ENCODE data around the gene SKP1.
A peak's percentile ranks its signal among the peaks of the same experiment; 100 is the strongest.

SKP1 gene

DNA sequence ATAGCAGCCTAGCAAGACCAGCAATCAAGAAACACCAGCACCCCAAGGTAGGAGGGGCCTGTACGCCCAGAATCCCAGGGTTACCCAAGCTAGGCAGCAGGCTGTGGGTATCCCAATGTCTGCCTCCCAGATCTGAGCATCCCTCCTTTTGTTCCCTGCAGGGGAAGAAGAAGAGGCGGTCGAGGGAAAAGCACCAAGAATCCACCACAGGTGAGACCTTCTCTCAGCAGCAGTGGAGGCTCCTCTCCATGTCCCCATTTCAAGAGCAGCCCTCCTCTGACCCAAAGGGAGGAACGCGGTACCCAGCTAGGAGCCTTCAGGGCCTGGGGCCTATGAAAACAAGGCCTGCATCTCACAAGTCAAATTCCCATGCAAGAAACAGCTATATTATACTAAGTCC is 33.3 kb downstream of the SKP1 start:
- no peak for DNase-seq

DNA sequence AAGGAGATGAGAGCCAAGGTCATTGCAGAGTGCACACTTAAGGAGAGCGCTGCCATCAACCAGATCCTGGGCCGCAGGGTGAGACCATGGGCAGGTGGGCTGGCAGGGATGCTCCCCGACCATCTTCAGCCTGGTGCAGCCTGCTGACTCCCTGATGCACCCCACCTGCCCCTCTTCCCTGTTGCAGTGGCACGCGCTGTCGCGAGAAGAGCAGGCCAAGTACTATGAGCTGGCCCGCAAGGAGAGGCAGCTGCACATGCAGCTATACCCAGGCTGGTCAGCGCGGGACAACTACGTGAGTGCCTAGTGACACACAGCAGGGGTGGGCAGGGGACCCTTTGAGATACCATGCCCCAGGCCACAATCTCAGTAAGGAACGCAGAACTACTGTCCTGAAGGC is 33.9 kb downstream of the SKP1 start:
- DNase-seq: no peak

DNA sequence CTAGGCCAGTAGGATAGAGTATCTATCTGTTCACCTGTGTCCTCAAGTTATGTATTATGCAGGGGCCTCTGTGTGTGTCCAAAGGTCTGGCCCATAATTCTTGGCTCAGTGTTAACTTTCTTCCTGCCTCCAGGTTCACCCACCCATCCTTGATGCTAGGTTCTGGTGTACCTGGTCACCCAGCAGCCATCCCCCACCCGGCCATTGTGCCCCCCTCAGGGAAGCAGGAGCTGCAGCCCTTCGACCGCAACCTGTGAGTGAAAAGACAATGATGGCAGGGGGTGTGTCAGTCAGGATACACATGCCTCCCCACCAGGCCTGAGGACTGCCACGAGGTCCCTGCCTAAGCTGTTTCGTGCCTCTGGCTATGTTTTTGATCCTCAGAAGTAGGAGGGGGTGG is 34.7 kb downstream of the SKP1 start:
- no peak for DNase-seq

DNA sequence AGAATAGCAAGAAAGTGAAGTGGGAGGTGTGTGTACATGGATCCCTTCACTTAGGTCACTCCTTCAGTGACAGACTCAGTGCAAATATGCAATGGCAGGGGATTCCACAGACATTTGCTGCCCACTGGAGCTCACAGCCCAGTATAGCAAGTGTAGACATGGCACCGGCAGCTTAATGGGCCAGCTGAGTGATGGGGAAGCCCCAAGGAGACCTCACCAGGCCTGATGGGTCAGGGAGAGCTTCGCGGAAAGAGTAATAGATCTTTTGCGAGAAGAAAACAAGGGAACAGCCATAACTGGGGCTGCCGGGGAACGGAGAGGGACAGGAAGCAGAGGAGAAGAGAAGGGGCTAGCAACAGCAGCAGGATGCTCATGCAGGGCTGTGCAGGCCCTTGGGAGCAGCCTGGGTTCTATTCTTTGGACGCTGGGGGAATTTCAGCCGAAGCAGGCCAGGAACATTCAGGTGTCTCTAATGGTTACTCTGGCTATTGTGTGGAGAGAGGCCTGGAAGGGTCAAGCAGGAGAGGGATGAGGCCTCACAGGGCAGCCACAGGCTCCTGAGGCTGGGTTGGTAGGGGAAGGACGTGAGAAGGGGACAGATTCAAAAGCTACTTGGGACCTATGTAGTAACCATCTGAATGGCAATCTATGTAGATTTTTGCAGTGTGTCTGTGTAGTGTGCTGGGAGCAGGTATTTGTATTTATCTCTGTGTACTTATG is 35.3 kb downstream of the SKP1 start:
- no peak for DNase-seq

DNA sequence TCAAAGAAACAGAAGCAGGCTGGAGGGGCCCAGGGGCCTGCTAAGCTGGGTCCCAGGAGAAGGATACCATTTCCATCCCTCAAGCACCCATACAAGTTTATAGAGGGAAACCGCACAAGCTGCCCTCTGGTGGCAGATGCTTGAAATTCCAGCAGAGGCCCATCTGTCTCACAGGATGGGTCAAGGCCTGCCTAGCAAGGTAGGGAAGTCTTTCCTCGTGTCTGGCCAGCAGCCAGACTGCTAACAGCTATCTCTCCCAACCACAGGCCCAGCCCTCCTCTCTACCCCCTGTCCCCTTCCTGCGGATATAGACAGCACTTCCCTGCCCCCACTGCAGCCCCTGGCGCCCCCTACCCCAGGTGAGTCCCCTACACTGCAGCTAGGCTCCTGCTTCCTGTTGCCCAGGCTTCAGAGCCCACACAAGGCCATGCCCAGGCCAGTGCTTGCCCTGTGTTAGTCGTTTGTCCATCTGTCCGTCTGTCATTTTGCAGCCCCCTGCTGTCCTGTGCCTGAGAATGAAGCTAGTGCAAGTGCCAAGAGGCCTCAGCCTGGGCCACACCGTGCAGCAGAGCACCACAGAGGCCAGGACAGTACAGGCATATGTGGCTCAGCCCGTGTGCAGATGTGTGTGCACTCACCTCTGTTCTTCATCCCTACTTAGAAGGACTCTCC is 36.1 kb downstream of the SKP1 start:
- peak; percentile 79 for DNase-seq

DNA sequence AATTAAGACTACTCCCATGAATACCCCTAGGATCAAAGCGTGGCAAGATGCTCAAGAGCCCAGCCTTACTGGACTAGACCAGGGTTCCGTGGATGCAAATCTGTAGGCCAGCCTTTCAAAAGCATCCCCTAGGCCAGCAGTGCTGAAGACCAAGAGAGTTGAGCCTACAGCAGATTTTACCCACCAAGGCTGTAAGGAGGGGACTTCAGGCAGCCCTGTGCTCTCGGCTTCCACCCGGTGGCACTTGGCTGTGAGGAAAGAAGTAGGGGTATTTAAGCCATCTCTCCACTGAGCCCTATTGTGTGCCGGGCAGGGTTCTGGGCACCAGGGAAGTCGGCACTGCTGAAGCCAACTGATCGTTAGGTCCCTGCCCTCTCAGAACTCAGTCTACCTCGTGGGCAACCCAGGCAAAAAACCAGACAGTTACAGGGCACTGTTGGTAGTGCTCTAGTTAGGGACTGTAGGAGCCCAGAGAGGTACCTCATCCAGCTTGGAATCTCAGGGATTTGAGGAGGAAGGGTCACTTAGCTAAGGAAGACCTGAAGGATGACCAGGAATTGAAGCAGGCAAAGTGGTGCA is 36.8 kb downstream of the SKP1 start:
- peak; percentile 25 for DNase-seq

DNA sequence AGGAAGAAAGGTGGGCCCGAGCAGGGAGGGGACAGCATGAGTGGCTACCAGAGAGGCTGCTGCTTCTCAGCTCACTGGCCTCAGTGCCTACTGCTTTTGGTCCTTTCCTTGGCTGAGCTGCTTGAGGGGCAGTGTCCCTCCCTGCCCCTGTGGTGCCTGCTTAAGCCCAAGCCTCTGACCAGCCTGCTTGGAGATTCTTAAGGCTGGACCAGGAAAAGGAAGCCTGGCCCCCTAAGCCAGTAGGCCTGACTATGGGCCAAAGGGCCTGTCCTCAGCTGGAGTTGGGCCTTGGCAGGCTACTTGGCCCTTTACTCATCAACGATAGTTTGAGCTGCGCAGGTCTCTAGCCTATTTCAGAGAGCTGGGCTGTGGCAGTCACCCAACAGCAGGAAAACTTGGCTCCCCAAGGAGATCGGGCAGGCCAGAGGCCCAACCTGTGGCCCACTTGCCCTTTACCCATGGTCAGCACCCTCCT is 37.3 kb downstream of the SKP1 start:
- DNase-seq: no peak

DNA sequence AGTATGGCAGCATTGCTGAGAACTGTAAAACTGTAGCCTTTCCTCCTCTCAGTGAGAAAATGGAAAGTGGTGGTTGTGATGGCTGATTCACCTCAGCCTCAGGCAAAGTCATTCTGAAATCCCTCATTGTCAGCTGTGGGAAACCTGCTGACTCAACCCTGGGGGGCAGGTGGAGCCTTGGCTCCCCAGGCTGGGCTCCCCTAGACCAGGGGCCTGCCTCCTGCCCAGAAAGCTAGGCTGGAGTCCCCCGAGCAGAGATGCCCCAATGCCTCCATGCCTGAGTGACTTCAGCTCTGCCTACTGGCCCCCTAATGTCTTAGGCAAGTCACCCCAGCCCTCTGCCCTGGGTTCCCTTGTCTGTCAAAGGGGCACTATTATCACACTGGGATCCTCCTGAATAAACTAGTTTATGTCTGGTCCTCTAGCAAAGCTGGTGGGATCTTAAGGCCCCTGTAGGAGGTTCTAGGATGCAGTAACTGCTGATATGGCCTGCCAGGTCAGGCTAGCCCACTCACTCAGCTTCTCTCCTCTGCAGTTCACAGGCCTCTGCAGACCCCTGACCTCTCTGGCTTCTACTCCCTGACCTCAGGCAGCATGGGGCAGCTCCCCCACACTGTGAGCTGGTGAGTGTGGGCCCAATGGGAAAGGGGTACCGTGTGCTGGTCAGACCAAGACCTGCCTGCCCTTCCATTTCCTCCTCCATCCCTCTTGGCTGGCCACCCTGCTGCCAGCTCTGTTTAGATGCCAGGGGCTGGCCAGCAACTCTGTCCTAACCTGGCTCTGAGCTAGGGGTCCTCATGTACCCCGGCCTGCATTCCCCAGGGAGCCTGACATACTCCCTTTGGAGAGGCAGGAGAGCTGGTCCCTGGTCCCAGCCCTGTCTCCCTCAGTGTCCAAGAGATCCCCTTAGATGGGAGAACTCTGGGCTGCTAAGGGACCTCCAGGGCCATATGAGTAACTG is 38.1 kb downstream of the SKP1 start:
- DNase-seq: peak; percentile 81

DNA sequence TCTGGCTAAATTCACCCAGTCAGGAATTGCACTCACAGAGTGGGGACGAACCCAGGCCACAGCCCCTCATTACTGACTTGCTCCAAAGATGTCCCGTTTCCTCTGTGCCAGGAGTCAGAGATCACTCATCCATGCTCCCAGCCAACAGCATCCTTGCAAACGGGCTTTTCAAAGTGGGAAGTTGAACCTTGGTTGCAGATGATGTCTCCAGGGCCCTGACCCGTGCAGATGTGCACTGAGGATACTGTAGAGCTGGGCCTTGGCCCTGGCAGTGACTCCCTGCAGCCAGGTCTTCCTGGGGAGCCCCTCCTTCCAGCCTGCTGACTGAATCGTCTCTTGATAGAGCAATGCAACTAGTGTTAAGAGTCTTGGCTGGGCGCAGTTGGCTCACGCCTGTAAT is 40.0 kb downstream of the SKP1 start:
- DNase-seq: peak; percentile 24

DNA sequence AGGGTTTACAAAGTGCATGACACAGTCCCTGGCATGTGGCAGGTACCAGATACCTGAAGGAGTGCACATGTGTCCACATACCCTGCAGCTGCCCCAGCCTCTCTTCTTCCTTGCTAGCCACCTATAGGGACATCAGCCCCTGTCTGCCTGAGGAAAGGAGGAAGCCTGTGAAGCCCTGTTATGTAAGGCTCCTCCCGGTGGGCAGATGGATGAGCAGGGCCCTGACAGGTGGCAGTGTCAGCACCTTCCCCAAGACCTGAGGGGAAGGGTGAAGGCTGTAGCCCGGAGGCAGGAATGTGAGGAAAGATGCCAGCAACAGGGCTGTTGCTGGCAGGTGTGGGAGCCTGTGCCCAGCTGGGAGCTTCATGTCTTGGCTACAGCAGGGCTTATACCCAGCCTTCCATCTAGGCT is 40.5 kb downstream of the SKP1 start:
- DNase-seq: peak; percentile 29

DNA sequence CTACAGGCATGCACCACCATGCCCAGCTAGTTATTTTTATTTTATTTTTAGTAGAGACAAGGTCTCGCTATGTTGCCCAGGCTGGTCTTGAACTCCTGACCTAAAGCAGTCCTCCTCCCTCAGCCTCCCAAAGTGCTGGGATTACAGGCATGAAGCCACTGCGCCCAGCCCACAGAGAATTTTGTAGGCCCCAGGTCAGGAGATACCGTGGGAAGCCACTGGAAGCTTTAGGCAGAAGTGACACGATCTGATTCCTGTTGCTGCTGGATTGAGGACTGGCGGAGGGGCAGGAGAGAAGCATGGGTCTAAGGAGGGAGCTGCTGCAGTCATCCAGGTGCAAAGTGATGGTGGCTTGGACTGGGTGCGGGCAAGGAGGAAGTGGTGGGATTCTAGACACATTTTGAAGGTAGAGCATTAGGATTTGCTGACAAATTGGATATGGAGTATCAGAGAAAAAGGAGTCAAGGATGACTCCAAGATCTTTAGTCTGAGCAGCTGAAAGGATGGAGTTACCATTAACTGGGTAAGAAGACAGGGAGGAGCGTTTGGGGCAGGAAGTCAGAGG is 41.6 kb downstream of the SKP1 start:
- DNase-seq: peak; percentile 24

DNA sequence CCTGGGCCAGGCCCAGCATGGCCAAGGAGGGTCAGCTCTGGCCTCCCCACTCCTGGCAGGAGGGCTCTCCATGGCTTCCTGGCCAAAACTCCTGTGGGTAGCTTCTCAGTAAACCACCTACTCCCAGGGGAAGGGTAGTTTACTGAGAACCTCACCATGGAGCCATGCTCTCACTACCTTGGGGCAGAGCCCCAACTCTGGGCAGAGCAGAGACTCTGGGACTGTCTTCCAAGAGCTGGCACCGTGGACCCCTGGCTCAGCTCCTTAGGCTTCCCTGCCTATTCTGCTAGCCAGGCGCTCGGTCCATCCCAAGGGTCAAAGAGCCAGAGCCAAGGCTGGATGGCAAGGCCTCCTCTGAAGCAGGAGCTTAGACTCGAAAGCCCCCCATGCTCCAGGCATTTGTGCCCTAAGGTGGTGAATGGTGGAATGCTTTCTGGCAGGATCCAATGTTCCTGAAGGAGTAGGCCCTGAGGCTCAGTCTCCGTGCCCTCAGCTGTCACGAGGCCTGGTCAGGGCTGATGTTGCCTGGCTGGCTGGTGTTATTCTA is 42.7 kb downstream of the SKP1 start:
- DNase-seq: peak; percentile 23

DNA sequence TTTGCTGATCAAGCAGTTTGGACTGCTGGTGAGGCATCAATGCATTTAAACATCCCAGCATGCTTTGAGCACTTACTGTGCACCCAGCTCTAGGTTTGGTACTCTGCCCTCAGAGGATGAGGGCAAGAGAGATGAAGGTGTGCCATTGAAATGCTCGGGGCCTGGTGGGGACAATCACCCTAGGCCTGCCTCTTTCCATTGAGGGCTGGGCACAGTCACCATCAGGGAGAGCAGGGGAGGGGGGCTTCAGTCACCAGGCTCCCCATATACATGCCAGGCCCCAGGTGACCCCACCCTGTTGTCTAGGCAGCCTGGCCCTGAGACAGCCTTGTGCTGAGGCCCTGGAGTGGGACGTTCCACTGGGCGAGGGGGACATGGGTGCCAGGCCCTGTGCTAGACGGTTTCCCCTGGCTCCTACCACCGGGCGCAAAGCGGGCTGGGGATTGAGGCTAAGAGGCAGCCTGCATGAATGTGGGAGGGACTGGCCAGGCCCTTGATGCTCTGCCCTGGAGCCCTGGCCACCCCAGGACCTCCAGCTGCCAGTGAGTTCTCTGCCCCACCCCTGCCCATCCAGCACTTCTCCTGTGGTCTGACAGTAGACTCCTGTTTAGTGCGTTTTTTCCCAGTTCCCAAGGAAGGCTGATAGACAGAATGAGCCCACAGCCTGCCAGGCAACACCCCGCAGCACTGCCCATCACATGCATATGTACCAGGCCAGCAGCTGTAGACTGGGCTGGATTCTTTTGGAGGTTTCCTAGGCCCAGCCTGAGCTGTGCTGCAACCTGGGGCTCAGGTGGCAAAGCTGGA is 43.4 kb downstream of the SKP1 start:
- DNase-seq: peak; percentile 27

DNA sequence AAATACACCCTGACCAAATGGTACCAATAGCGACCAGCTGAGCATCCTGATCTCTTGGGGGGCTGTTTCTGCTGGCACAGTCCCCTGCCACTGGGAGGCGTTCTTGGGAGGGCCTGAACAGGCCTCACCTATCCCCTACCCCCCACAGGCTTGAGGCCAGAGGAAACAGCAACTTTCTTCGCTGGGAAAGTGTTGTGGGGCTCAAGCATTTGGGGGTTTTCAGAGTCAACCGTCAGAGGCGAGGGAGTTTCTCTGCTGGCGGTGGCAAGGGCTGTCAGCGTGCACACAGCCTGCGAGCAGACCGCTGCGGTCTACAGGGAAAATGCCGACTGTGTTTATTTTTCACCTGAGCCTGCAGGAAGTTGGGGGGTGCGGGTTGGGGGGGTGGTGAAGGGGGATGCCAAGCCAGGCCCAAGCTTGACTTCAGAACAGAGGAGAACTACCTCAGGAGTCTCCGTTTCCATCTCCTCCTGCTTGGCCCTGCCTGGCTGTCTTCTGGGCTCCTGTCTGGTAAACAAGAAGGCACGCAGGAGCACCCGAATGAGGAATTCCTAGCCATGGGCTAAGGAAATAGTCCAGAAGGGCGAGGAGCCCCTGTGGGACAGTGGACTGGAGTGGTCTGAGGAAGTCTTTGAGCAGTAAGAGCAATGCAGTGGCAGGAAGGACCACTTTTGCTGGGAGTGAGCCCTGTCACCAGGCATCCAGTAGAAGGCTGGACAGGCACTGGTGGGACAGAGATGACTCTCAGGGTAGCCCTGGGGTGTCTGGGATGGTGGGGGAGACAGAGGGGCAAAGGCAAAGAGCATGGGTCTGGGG is 44.2 kb downstream of the SKP1 start:
- peak; percentile 81 for DNase-seq

DNA sequence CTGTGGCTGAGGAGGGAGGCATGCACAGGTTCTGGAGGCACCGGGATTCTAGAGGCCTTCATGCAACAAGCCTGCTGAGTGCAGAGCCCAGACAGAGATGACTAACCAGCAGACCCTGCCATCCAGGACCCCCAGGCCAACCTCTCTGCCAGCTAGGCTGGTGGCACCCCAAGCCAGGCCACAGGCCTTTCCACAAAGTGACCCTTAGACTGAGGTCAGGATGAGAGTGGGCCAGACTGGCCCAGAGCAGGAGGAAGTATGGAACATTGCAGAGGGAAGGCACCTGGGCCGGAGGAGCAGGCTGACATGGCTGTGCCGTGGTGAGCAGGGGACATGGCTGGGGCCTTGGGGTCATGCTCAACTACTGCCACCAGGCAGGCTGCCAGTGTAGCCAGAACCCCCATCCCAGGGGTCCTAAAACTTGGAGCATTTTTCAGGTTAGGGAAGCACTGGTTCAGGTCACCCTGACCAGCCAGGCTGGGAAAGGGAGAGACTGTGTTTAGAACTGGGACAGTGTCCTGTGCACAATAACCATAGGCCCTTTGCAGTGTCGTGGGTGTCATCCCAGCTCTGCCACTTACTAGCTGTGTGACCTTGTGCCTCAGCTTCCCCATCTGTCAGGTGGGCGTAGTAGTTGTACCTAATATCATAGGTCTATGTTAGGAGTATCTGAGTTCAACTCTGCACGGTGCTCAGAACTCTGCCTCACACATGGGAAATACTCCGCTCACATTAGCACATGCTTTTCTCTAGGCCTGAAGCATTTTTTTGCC is 45.0 kb downstream of the SKP1 start:
- no peak for DNase-seq

DNA sequence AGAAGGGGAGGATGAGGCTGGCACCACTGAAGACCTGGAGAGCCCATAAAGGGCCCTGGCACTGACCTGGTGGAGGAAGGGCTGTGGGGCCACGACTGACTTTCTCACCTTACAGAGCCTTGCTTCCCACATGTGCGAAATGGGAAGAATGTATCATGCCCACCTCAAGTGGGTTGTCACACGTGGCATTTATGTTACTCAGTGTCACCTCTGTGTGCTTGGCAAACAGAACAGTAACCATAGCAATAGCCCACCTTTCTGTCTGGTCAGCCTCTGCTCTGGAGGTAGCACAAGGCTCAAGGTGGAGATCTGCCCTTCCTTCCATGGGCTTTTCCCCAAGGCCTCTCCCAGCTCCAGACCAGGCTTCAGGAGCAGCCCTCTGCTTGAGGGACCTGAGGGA is 45.6 kb downstream of the SKP1 start:
- DNase-seq: peak; percentile 68

DNA sequence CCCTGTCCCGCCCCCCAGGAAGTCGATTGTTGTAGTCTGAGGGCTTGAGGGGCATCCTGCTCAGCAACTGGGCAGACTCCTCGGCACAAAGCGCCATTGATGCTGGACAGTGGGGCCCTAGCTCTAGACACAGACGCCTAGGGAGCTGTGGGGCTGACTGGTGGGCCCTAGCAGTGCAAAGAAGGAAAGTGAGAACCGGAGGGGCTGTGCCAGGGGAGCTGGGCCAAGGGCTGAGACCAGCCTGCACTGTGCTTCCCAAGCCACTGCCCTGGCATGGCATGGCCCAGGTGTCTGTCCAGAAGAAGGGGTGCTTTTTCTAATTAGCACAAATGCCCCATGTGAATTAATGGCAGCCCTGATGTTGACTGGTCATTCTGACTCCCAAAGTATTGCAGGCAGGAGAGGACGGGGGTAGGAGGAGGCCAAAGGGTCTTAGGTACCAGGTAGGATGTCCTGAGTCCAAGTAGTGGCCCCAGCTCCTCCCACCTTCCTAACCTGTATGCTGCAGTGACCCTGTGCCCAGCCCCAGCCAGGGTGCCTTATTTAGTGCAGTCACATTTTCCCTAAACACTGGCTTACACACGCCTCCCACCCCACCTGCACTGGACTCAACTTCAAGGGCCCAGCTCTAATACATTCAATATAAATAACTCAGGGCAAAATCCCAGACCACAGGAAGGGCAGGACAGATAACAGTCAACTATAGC is 46.4 kb downstream of the SKP1 start:
- DNase-seq: no peak

DNA sequence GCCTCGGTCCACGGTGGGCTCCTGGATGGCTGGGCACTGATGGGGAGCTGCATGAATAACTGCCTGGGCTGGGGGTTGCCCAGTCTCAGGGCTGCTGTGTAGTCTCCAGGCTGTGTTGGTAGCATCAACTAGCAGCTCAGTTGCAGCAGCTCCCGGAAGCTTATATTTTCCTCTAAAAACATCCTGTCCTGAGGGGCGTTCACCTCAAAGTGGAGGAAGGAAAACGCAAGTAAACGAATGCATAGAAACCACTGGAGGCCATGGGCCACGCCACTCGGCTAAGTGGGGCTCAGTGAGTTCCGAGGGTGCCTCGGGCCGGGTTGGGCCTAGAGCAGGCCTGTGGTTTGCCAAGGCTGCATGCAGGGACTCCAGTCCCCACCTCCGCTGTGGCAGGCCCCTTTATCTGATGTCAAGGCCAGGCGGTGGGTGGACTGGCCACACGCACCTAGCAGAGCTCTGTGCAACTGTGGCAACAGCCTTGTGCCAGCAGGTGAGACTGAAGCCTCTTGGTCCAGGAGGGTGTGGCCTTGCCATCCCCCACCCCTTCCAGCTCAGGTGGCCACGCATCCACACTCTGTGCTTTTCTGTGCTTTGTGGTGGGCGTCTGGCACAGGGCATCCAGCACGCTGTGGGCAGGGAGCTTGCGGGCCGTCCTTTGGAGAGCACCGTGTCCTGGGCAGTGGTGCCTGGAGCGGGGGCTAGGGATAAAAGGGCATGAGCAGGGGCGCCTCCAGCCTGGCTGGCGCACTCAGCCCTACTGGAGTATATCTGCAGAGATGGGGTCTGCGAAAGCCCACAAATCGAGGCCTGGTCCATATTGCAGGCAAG is 47.1 kb downstream of the SKP1 start:
- DNase-seq: no peak

Measured in stimulated activated CD8-positive, alpha-beta memory T cell treated with anti-CD3 and anti-CD28 coated beads, Interleukin-4, amount 100 ng/mL, for 48 hours (primary cell).